GM23338 (cell line): ENCODE measurements around the gene CNRIP1. TPM values are rescaled to one million over a fixed set of nuclear protein-coding genes. Genes with fewer than 3 reads are reported as not detected.

Experiments used
- ATAC-seq: fragments of 200-7000 bp; cut with Tn5 transposase; 3 replicates; pipeline ENCODE4 v1.9.1; 2020
- DNase-seq: peaks from one replicate; pipeline ENCODE4 v3.0.0-alpha.2; 2015; ENCODE audit warnings: low spot score
- H2AFZ ChIP-seq: fragments of 200-600 bp; sonication (generic); 2 replicates; pipeline ENCODE4 v1.8.0; 2016; ENCODE audit warnings: antibody characterized with exemption, mild to moderate bottlenecking, moderate library complexity
- H3F3A ChIP-seq: fragments of 200-600 bp; sonication (generic); replicated peaks from 2 replicates; pipeline ENCODE4 v1.8.0; 2017; ENCODE audit warnings: antibody characterized with exemption, mixed run types, low read depth
- H3K27ac ChIP-seq: fragments of 200-600 bp; sonication (generic); 2 replicates; pipeline ENCODE4 v1.6.1; 2016; ENCODE audit warnings: low read depth
- H3K27me3 ChIP-seq: fragments of 200-600 bp; sonication (generic); 2 replicates; pipeline ENCODE4 v1.8.0; 2016; ENCODE audit warnings: mild to moderate bottlenecking, mixed run types, moderate library complexity; ENCODE audit not compliant: insufficient read depth
- H3K36me3 ChIP-seq: fragments of 200-600 bp; sonication (generic); 2 replicates; pipeline ENCODE4 v1.8.0; 2016; ENCODE audit warnings: mild to moderate bottlenecking; ENCODE audit not compliant: insufficient read depth
- H3K4me1 ChIP-seq: fragments of 200-600 bp; sonication (generic); 2 replicates; pipeline ENCODE4 v1.8.0; 2016; ENCODE audit warnings: mild to moderate bottlenecking, moderate library complexity; ENCODE audit not compliant: insufficient read depth
- H3K4me2 ChIP-seq: fragments of 200-600 bp; sonication (generic); 2 replicates; pipeline ENCODE4 v1.7.1; 2017; ENCODE audit warnings: mixed run types
- H3K4me3 ChIP-seq: fragments of 200-600 bp; sonication (generic); 2 replicates; pipeline ENCODE4 v1.6.1; 2016; ENCODE audit warnings: mixed run types
- H3K79me2 ChIP-seq: fragments of 200-600 bp; sonication (generic); replicated peaks from 2 replicates; pipeline ENCODE4 v1.8.0; 2017; ENCODE audit warnings: mild to moderate bottlenecking; ENCODE audit not compliant: insufficient read depth
- H3K9me2 ChIP-seq: fragments of 200-600 bp; sonication (generic); 2 replicates; pipeline ENCODE4 v1.8.0; 2017; ENCODE audit not compliant: insufficient read depth
- H4K20me1 ChIP-seq: fragments of 200-600 bp; sonication (generic); replicated peaks from 2 replicates; pipeline ENCODE4 v1.8.0; 2017; ENCODE audit warnings: mild to moderate bottlenecking; ENCODE audit not compliant: insufficient read depth
- H3K27ac Mint-ChIP-seq: 2 replicates; pipeline ENCODE4 v1.8.0; 2020; ENCODE audit warnings: inconsistent platforms, mild to moderate bottlenecking, moderate library complexity, mixed read lengths
- H3K27me3 Mint-ChIP-seq: 3 replicates; pipeline ENCODE4 v1.8.0; 2022; ENCODE audit warnings: low read depth, mild to moderate bottlenecking, moderate library complexity, mixed read lengths, inconsistent platforms; ENCODE audit not compliant: insufficient read depth, poor library complexity
- H3K36me3 Mint-ChIP-seq: 3 replicates; pipeline ENCODE4 v1.8.0; 2021; ENCODE audit warnings: low read depth, mild to moderate bottlenecking, inconsistent platforms, moderate library complexity, mixed read lengths
- H3K4me1 Mint-ChIP-seq: 3 replicates; pipeline ENCODE4 v1.8.0; 2020; ENCODE audit warnings: mild to moderate bottlenecking, inconsistent platforms, mixed read lengths
- H3K4me3 Mint-ChIP-seq: 3 replicates; pipeline ENCODE4 v1.8.0; 2021; ENCODE audit warnings: moderate library complexity, mild to moderate bottlenecking, inconsistent platforms, mixed read lengths
- H3K9me3 Mint-ChIP-seq: 3 replicates; pipeline ENCODE4 v1.8.0; 2020; ENCODE audit warnings: moderate library complexity, mild to moderate bottlenecking, inconsistent platforms, mixed read lengths
- CTCF ChIP-seq, 2 experiments: fragments of 200-600 bp in 1 of 2; sonication (generic) in 1 of 2; conservative IDR thresholded peaks; 2 replicates each; pipeline versions ENCODE4 v1.5.1 to v1.6.1; 2016 to 2017; ENCODE audit warnings: antibody characterized with exemption in 2 of 2, low read depth in 2 of 2, mild to moderate bottlenecking in 2 of 2, moderate library complexity in 1 of 2
- EZH2 ChIP-seq: fragments of 200-600 bp; sonication (generic); IDR thresholded peaks from one replicate; pipeline ENCODE4 v1.8.0; 2017; ENCODE audit warnings: antibody characterized with exemption, mild to moderate bottlenecking, low read depth; ENCODE audit not compliant: unreplicated experiment
- JUNB ChIP-seq: IDR thresholded peaks from one replicate; pipeline ENCODE4 v1.6.1; 2016; ENCODE audit warnings: antibody characterized with exemption; ENCODE audit not compliant: unreplicated experiment
- REST ChIP-seq: IDR thresholded peaks from one replicate; pipeline ENCODE4 v1.6.1; 2018; ENCODE audit warnings: antibody characterized with exemption; ENCODE audit not compliant: unreplicated experiment
- STAT1 ChIP-seq: IDR thresholded peaks from one replicate; pipeline ENCODE4 v1.6.1; 2016; ENCODE audit warnings: antibody characterized with exemption; ENCODE audit not compliant: unreplicated experiment
- ZNF114 ChIP-seq: fragments of 250-450 bp; sonication (Bioruptor Pico); IDR thresholded peaks from 2 replicates; pipeline ENCODE4 v1.5.0; 2020; ENCODE audit warnings: mild to moderate bottlenecking, moderate library complexity
- long read RNA-seq: library from polyadenylated mRNA; unstranded; transcript quantifications from one replicate; pipeline ENCODE4 v2.0.0, GENCODE V29; 2020; ENCODE audit not compliant: unreplicated experiment
- polyA plus RNA-seq: library from polyadenylated mRNA; unstranded; fragments of >200 nt; fragmentation: Nextera tagmentation; extraction: Ambion mirVana; gene quantifications from 2 replicates; pipeline ENCODE4 v1.2.1, GENCODE V29; 2016
- total RNA-seq: library from RNA; depleted of rRNA; stranded (reverse); fragments of >200 nt; shearing (Covaris generic); gene quantifications from 2 replicates; pipeline ENCODE4 v1.2.3, GENCODE V29; 2014; rRNA removed

The CNRIP1 gene
- total RNA-seq (5.9 and 6.9 TPM in 2 replicates), polyA plus RNA-seq (5.2 and 5.9 TPM in 2 replicates)
- long read RNA-seq, partial matches to known transcripts: 0 of 4 reads
- long read RNA-seq, other reads (novel, unspliced or antisense): 2 of 4 reads

- H3K27ac Mint-ChIP-seq: no peak within 1 kb of the TSS
- Histone ChIP-seq H3K27ac (no peak within 1 kb of the TSS), H3K4me1 (peaks cover 8% of the 10 kb centered on the region), H3K9me2 (no peaks in the 10 kb centered on the region), H3K27me3 (peaks cover 48% of the 10 kb centered on the region), H2AFZ (peak within 1 kb of the TSS; percentile 100), H3K4me3 (peak within 1 kb of the TSS; percentile 81), H3K4me2 (peak within 1 kb of the TSS; percentile 97), H3K36me3 (no peaks in the 10 kb centered on the region), H3K79me2 (no peaks in the 10 kb centered on the region), H3F3A (no peaks in the 10 kb centered on the region), H4K20me1 (no peaks in the 10 kb centered on the region)
- no peaks in the 10 kb centered on the region for H3K9me3 Mint-ChIP-seq
- peak within 1 kb of the TSS; percentile 88 for H3K4me3 Mint-ChIP-seq
- DNase-seq (no peak), ATAC-seq (peak; percentile 76)
- H3K4me1 Mint-ChIP-seq: peaks cover 6% of the 10 kb centered on the region; the same call in 2 of the 3 replicates
- H3K36me3 Mint-ChIP-seq: no peaks in the 10 kb centered on the region
- peak; percentile 38 for TF ChIP-seq EZH2
- no peak for TF ChIP-seq JUNB
- TF ChIP-seq REST: peak; percentile 28
- TF ChIP-seq STAT1: no peak
- H3K27me3 Mint-ChIP-seq: peaks cover 37% of the 10 kb centered on the region
These were observed at the start of gene CNRIP1 for GRCh38 chr2:68319398-68320117. Gene CNRIP1 (minus strand): TSS chr2:68319949. CDS start chr2:68319400, 549 bp downstream.

- H3K4me1 ChIP-seq: no peaks in the 10 kb centered on the region
- no peak overlapping the region for H3K27ac ChIP-seq
- H3K9me2 ChIP-seq: no peaks in the 10 kb centered on the region
- ATAC-seq (no peak), DNase-seq (no peak)
- H3K27ac Mint-ChIP-seq: no peak overlapping the region
- H2AFZ ChIP-seq: no peak overlapping the region
- no peaks in the 10 kb centered on the region for H3K27me3 ChIP-seq
- no peaks in the 10 kb centered on the region; the same call in 2 of the 3 replicates for H3K9me3 Mint-ChIP-seq
- H3K79me2 ChIP-seq: no peaks in the 10 kb centered on the region
- H3F3A ChIP-seq: no peaks in the 10 kb centered on the region
- TF ChIP-seq JUNB (no peak), STAT1 (no peak), ZNF114 (no peak), CTCF (conservative IDR thresholded peaks at IDR 0.05; ENCODE audit: low read depth in 2 of 2) (no peak), REST (no peak)
- H3K4me2 ChIP-seq: no peak overlapping the region
- no peaks in the 10 kb centered on the region for H3K27me3 Mint-ChIP-seq
- H4K20me1 ChIP-seq: no peaks in the 10 kb centered on the region
- H3K36me3 Mint-ChIP-seq: no peaks in the 10 kb centered on the region
- H3K4me1 Mint-ChIP-seq: no peaks in the 10 kb centered on the region
- H3K36me3 ChIP-seq: no peaks in the 10 kb centered on the region
- H3K4me3 ChIP-seq: no peak overlapping the region
- H3K4me3 Mint-ChIP-seq: no peak overlapping the region
These were observed 49.6 kb upstream of the CNRIP1 start for GRCh38 chr2:68369337-68369734.
